Measurements from ENCODE around the gene CDH18. TPM values are rescaled to one million over a fixed set of nuclear protein-coding genes. Genes with fewer than 3 reads are reported as not detected.

The CDH18 gene
- total and polyA plus RNA-seq, 2 of the 4 experiments (the other 2 are of a cell fraction), result 0.24 to 1.1 TPM

DNA sequence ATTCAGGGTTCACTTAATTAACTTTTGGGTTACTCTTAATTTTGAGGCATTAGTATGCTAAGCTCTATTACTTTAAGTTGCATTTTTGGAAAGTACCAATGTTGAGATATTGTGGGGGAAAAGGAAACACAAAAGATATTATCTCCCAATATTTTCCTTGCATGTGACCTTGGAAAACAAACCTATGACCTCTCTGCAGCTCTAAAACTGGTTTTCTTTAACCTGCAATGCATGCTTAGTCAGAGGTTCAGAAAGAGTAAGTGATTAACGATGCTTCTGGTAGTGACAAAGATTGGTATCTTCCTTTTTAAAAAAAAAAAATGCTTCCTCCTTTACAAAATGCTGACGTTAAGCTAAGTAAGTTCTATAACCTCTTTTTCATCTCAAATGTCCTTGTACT is 44.9 kb upstream of the CDH18 start:
- no peak overlapping the region for H4K91ac ChIP-seq (ENCODE audit: insufficient read depth, low read depth, low read length)
- H3K79me1 ChIP-seq (ENCODE audit: low read depth in 1 of 2, low read length in 2 of 2), result no peaks in the 10 kb centered on the region
- no peak overlapping the region for H3K56ac ChIP-seq (ENCODE audit: extremely low read depth, insufficient read depth, low read length)
- H2AK5ac ChIP-seq (ENCODE audit: low read depth, low read length), result no peak overlapping the region
- ChIA-PET POLR2A (ENCODE audit: unreplicated experiment) (no interaction called here), CTCF (no interaction called here)
- dilution Hi-C loops (cut with HindIII; ENCODE audit: low sequenced_read_pairs, unreplicated experiment) (no loop called here), intact Hi-C loops (cut with micrococcal nuclease) (no loop called here), in situ Hi-C loops (cut with MboI; ENCODE audit: low sequenced_read_pairs) (no loop called here)
- H3K23ac ChIP-seq (ENCODE audit: low read depth, low read length), result no peak overlapping the region
- H2BK5ac ChIP-seq (ENCODE audit: low read depth, low read length, poor library complexity, severe bottlenecking), result no peak overlapping the region
- no peak overlapping the region for H2BK15ac ChIP-seq (ENCODE audit: low read depth, low read length)
- no peak overlapping the region for H2BK120ac ChIP-seq (ENCODE audit: low read depth, low read length)
- no peaks in the 10 kb centered on the region for H4K20me1 ChIP-seq (ENCODE audit: insufficient read depth, low read length)
- H3K18ac ChIP-seq (ENCODE audit: low read depth, low read length), result no peak overlapping the region
- H3K4ac ChIP-seq (ENCODE audit: low read depth, low read length), result no peak overlapping the region
- ATAC-seq (ENCODE audit: low read depth), result no peak
- no peaks in the 10 kb centered on the region for H3K4me1 ChIP-seq (ENCODE audit: control insufficient read depth, insufficient read depth, low read length)
- no peak overlapping the region for H3K9ac ChIP-seq (ENCODE audit: low read depth, low read length)
- no peaks in the 10 kb centered on the region for H3K27me3 ChIP-seq (ENCODE audit: control insufficient read depth, insufficient read depth, low read length)
- H3K9me1 ChIP-seq (ENCODE audit: insufficient read depth, low read length), result no peaks in the 10 kb centered on the region
- H3K36me3 ChIP-seq (ENCODE audit: control insufficient read depth, insufficient read depth, low read length), result no peaks in the 10 kb centered on the region
- no peak overlapping the region for H2AK9ac ChIP-seq (replicated peaks; ENCODE audit: low read depth, low read length, poor library complexity)
- no peak overlapping the region for H4K5ac ChIP-seq (ENCODE audit: low read depth, low read length)
- no peak overlapping the region for H3K4me3 ChIP-seq (ENCODE audit: insufficient read depth, low read depth, low read length)
- no peak overlapping the region for H2AFZ ChIP-seq (replicated peaks; ENCODE audit: low read length, poor library complexity)
- no peak overlapping the region for H3K4me2 ChIP-seq (ENCODE audit: low read depth, low read length)
- H3K14ac ChIP-seq (replicated peaks; ENCODE audit: low read depth, low read length), result no peak overlapping the region
- H2BK20ac ChIP-seq (ENCODE audit: low read depth, low read length), result no peak overlapping the region
- no peak for TF ChIP-seq RAD21 (IDR thresholded peaks at IDR 0.05; ENCODE audit: low read length)
- no peak for TF ChIP-seq CHD1 (IDR thresholded peaks at IDR 0.05; ENCODE audit: low read depth, low read length)
- no peak for TF ChIP-seq CEBPB (IDR thresholded peaks at IDR 0.05; ENCODE audit: low read depth, low read length)
- TF ChIP-seq FOS (IDR thresholded peaks at IDR 0.05; ENCODE audit: low read depth, low read length), result no peak
- TF ChIP-seq POLR2A (IDR thresholded peaks at IDR 0.05; ENCODE audit: low read depth, low read length), result no peak
- no peak for DNase-seq
- H4K8ac ChIP-seq (ENCODE audit: low read depth in 2 of 2, low read length in 2 of 2), result no peak overlapping the region
- no peaks in the 10 kb centered on the region for H3K9me3 ChIP-seq (ENCODE audit: control insufficient read depth, insufficient read depth, low read length)
- no TSS peak for BruUV-seq (replicated peaks)
- WGBS, 2 experiments (ENCODE audit: extremely low coverage in 2 of 2, insufficient read length in 1 of 2), result no CpG with 5 or more reads among the region's 2 CpGs
- no peak overlapping the region for H3K27ac ChIP-seq (ENCODE audit: insufficient read depth, low read length)
